GM23338 (cell line): ENCODE measurements around the gene RPL22. TPM values are rescaled to one million over a fixed set of nuclear protein-coding genes. Genes with fewer than 3 reads are reported as not detected.

Source experiments
- ATAC-seq: fragments of 200-7000 bp; cut with Tn5 transposase; 3 replicates; pipeline ENCODE4 v1.9.1; 2020
- DNase-seq: peaks from one replicate; pipeline ENCODE4 v3.0.0-alpha.2; 2015; ENCODE audit warnings: low spot score
- H2AFZ ChIP-seq: fragments of 200-600 bp; sonication (generic); 2 replicates; pipeline ENCODE4 v1.8.0; 2016; ENCODE audit warnings: antibody characterized with exemption, mild to moderate bottlenecking, moderate library complexity
- H3F3A ChIP-seq: fragments of 200-600 bp; sonication (generic); replicated peaks from 2 replicates; pipeline ENCODE4 v1.8.0; 2017; ENCODE audit warnings: antibody characterized with exemption, mixed run types, low read depth
- H3K27ac ChIP-seq: fragments of 200-600 bp; sonication (generic); 2 replicates; pipeline ENCODE4 v1.6.1; 2016; ENCODE audit warnings: low read depth
- H3K27me3 ChIP-seq: fragments of 200-600 bp; sonication (generic); 2 replicates; pipeline ENCODE4 v1.8.0; 2016; ENCODE audit warnings: mild to moderate bottlenecking, mixed run types, moderate library complexity; ENCODE audit not compliant: insufficient read depth
- H3K36me3 ChIP-seq: fragments of 200-600 bp; sonication (generic); 2 replicates; pipeline ENCODE4 v1.8.0; 2016; ENCODE audit warnings: mild to moderate bottlenecking; ENCODE audit not compliant: insufficient read depth
- H3K4me1 ChIP-seq: fragments of 200-600 bp; sonication (generic); 2 replicates; pipeline ENCODE4 v1.8.0; 2016; ENCODE audit warnings: mild to moderate bottlenecking, moderate library complexity; ENCODE audit not compliant: insufficient read depth
- H3K4me2 ChIP-seq: fragments of 200-600 bp; sonication (generic); 2 replicates; pipeline ENCODE4 v1.7.1; 2017; ENCODE audit warnings: mixed run types
- H3K4me3 ChIP-seq: fragments of 200-600 bp; sonication (generic); 2 replicates; pipeline ENCODE4 v1.6.1; 2016; ENCODE audit warnings: mixed run types
- H3K79me2 ChIP-seq: fragments of 200-600 bp; sonication (generic); replicated peaks from 2 replicates; pipeline ENCODE4 v1.8.0; 2017; ENCODE audit warnings: mild to moderate bottlenecking; ENCODE audit not compliant: insufficient read depth
- H3K9me2 ChIP-seq: fragments of 200-600 bp; sonication (generic); 2 replicates; pipeline ENCODE4 v1.8.0; 2017; ENCODE audit not compliant: insufficient read depth
- H4K20me1 ChIP-seq: fragments of 200-600 bp; sonication (generic); replicated peaks from 2 replicates; pipeline ENCODE4 v1.8.0; 2017; ENCODE audit warnings: mild to moderate bottlenecking; ENCODE audit not compliant: insufficient read depth
- H3K27ac Mint-ChIP-seq: 2 replicates; pipeline ENCODE4 v1.8.0; 2020; ENCODE audit warnings: inconsistent platforms, mild to moderate bottlenecking, moderate library complexity, mixed read lengths
- H3K27me3 Mint-ChIP-seq: 3 replicates; pipeline ENCODE4 v1.8.0; 2022; ENCODE audit warnings: low read depth, mild to moderate bottlenecking, moderate library complexity, mixed read lengths, inconsistent platforms; ENCODE audit not compliant: insufficient read depth, poor library complexity
- H3K36me3 Mint-ChIP-seq: 3 replicates; pipeline ENCODE4 v1.8.0; 2021; ENCODE audit warnings: low read depth, mild to moderate bottlenecking, inconsistent platforms, moderate library complexity, mixed read lengths
- H3K4me1 Mint-ChIP-seq: 3 replicates; pipeline ENCODE4 v1.8.0; 2020; ENCODE audit warnings: mild to moderate bottlenecking, inconsistent platforms, mixed read lengths
- H3K4me3 Mint-ChIP-seq: 3 replicates; pipeline ENCODE4 v1.8.0; 2021; ENCODE audit warnings: moderate library complexity, mild to moderate bottlenecking, inconsistent platforms, mixed read lengths
- H3K9me3 Mint-ChIP-seq: 3 replicates; pipeline ENCODE4 v1.8.0; 2020; ENCODE audit warnings: moderate library complexity, mild to moderate bottlenecking, inconsistent platforms, mixed read lengths
- CREB1 ChIP-seq: fragments of 250-450 bp; sonication (Bioruptor Pico); IDR thresholded peaks from 2 replicates; pipeline ENCODE4 v1.5.0; 2020; ENCODE audit warnings: low read depth, mild to moderate bottlenecking, moderate library complexity
- ETS1 ChIP-seq: IDR thresholded peaks from 2 replicates; pipeline ENCODE4 v1.6.1; 2016; ENCODE audit warnings: antibody characterized with exemption
- EZH2 ChIP-seq: fragments of 200-600 bp; sonication (generic); IDR thresholded peaks from one replicate; pipeline ENCODE4 v1.8.0; 2017; ENCODE audit warnings: antibody characterized with exemption, mild to moderate bottlenecking, low read depth; ENCODE audit not compliant: unreplicated experiment
- EZH2phosphoT487 ChIP-seq: fragments of 200-600 bp; sonication (generic); IDR thresholded peaks from one replicate; pipeline ENCODE4 v1.8.1; 2018; ENCODE audit warnings: antibody characterized with exemption; ENCODE audit not compliant: unreplicated experiment
- JUNB ChIP-seq: IDR thresholded peaks from one replicate; pipeline ENCODE4 v1.6.1; 2016; ENCODE audit warnings: antibody characterized with exemption; ENCODE audit not compliant: unreplicated experiment
- NANOG ChIP-seq: IDR thresholded peaks from 2 replicates; pipeline ENCODE4 v1.6.1; 2016; ENCODE audit warnings: antibody characterized with exemption, borderline replicate concordance
- POLR2AphosphoS5 ChIP-seq: IDR thresholded peaks from 2 replicates; pipeline ENCODE4 v1.6.1; 2016; ENCODE audit warnings: antibody characterized with exemption, low read depth
- REST ChIP-seq: IDR thresholded peaks from one replicate; pipeline ENCODE4 v1.6.1; 2018; ENCODE audit warnings: antibody characterized with exemption; ENCODE audit not compliant: unreplicated experiment
- STAT1 ChIP-seq: IDR thresholded peaks from one replicate; pipeline ENCODE4 v1.6.1; 2016; ENCODE audit warnings: antibody characterized with exemption; ENCODE audit not compliant: unreplicated experiment
- ZNF114 ChIP-seq: fragments of 250-450 bp; sonication (Bioruptor Pico); IDR thresholded peaks from 2 replicates; pipeline ENCODE4 v1.5.0; 2020; ENCODE audit warnings: mild to moderate bottlenecking, moderate library complexity
- polyA plus RNA-seq: library from polyadenylated mRNA; unstranded; fragments of >200 nt; fragmentation: Nextera tagmentation; extraction: Ambion mirVana; gene quantifications from 2 replicates; pipeline ENCODE4 v1.2.1, GENCODE V29; 2016
- total RNA-seq: library from RNA; depleted of rRNA; stranded (reverse); fragments of >200 nt; shearing (Covaris generic); gene quantifications from 2 replicates; pipeline ENCODE4 v1.2.3, GENCODE V29; 2014

The RPL22 gene
- total and polyA plus RNA-seq, 2 experiments from 2014 or later: 145 to 818 TPM

- Histone ChIP-seq H3K4me3 (peak overlapping the region; percentile 92), H3K4me1 (peaks cover 24% of the 10 kb centered on the region), H3F3A (peaks cover 27% of the 10 kb centered on the region), H2AFZ (no peak overlapping the region), H3K4me2 (peak overlapping the region; percentile 97), H3K79me2 (peaks cover 44% of the 10 kb centered on the region), H3K36me3 (peaks cover 23% of the 10 kb centered on the region; the same call in 1 of the 2 replicates), H3K27ac (0 out of 2 replicates have a peak overlapping the region, but pooled peaks have one; percentile 19), H3K9me2 (no peaks in the 10 kb centered on the region), H3K27me3 (no peaks in the 10 kb centered on the region), H4K20me1 (peaks cover 26% of the 10 kb centered on the region)
- Mint-ChIP-seq H3K4me1 (peaks cover 35% of the 10 kb centered on the region), H3K27ac (peak overlapping the region; percentile 92), H3K36me3 (peaks cover 42% of the 10 kb centered on the region), H3K4me3 (peak overlapping the region; percentile 88), H3K27me3 (peaks cover 31% of the 10 kb centered on the region), H3K9me3 (no peaks in the 10 kb centered on the region)
- TF ChIP-seq CREB1 (CRISPR knock-in tag): no peak
- ATAC-seq (no peak), DNase-seq (peak; percentile 9)
Measured at GRCh38 chr1:6235296-6235677, 35.9 kb upstream of the RPL22 start.

DNA sequence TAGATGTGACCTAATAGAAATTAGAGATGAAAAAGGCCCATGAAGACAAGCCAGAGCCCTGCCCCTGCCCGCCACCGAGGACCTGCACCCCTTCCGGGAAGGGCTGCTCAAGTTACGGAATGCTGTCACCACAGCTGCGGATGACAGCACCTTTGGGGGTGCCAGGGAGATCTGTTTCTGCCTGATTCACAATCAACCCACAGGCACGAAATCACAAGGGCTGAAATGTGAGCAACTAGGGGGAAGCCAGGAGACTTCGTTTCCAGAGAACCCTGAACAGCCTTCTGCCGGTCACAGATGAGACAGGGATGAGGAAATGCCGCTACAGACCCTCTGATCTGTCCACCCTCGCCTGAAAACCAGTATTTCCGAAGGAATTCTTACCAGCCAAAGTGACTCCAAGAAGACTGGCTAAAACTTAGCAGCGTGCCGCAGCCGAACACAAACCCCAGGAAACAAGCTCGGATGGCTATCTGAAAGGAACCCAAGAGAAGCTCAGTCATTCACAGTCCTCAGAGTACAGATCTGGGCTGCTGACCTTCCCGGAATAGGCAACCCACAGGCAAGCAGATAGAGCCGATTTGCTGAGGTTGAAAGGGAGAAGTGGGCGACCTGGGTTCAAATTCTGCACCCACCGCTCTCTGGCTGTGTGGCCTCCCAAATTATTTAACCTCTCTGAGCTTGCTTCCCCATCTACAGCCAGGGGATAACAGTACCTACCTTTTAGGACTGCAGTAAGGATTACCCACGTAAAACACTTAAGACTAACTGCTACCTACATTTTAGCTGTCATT is 35.3 kb upstream of the RPL22 start:
- peak overlapping the region; percentile 88 for H3K4me3 Mint-ChIP-seq
- Histone ChIP-seq H3F3A (peaks cover 22% of the 10 kb centered on the region), H3K4me2 (peak overlapping the region; percentile 97), H4K20me1 (peaks cover 31% of the 10 kb centered on the region), H3K36me3 (peaks cover 29% of the 10 kb centered on the region; the same call in 1 of the 2 replicates), H3K27me3 (no peaks in the 10 kb centered on the region), H3K9me2 (no peaks in the 10 kb centered on the region), H3K4me1 (peaks cover 19% of the 10 kb centered on the region), H2AFZ (no peak overlapping the region), H3K27ac (no peak overlapping the region), H3K4me3 (peak overlapping the region; percentile 92), H3K79me2 (peaks cover 47% of the 10 kb centered on the region)
- DNase-seq: peak; percentile 5
- no peaks in the 10 kb centered on the region for H3K9me3 Mint-ChIP-seq
- H3K27me3 Mint-ChIP-seq: peaks cover 26% of the 10 kb centered on the region
- H3K27ac Mint-ChIP-seq: peak overlapping the region; percentile 74
- TF ChIP-seq EZH2phosphoT487 (no peak), ZNF114 (CRISPR knock-in tag) (no peak), EZH2 (no peak), NANOG (no peak), ETS1 (no peak), STAT1 (no peak)
- peaks cover 48% of the 10 kb centered on the region for H3K36me3 Mint-ChIP-seq
- no peak for ATAC-seq
- peaks cover 29% of the 10 kb centered on the region for H3K4me1 Mint-ChIP-seq

DNA sequence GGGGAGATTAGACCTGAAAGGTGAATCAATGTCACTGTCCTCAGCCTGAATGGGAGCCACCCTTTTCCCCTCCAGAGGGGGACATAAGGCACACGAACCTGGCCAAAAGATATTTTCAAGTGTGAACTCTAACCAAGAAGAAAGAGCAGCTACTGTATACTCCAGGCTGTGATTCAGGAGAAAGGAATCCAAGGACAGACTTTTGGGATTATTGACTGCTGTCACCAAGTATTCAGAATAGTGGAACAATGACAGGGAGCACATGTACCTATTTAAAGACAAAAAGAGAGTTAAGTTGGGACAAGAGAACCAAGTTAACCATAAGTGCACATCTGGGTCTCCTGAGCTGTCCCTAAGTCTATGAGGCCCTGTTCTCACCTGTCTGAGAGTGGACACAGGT is 34.0 kb upstream of the RPL22 start:
- H3K4me3 Mint-ChIP-seq: peak overlapping the region; percentile 38; the same call in 1 of the 3 replicates
- no peak for ATAC-seq
- no peak for TF ChIP-seq REST
- TF ChIP-seq ETS1: no peak
- no peak for TF ChIP-seq POLR2AphosphoS5
- TF ChIP-seq EZH2: no peak
- TF ChIP-seq JUNB: no peak
- no peak for TF ChIP-seq ZNF114 (CRISPR knock-in tag)

More for the DNA sequence above, 34.0 kb upstream of the RPL22 start:
- Histone ChIP-seq H3K27ac (no peak overlapping the region), H4K20me1 (peaks cover 40% of the 10 kb centered on the region), H3K27me3 (no peaks in the 10 kb centered on the region), H2AFZ (no peak overlapping the region), H3K4me2 (no peak overlapping the region), H3K4me3 (no peak overlapping the region), H3K4me1 (peaks cover 14% of the 10 kb centered on the region), H3K36me3 (peaks cover 43% of the 10 kb centered on the region), H3K79me2 (peaks cover 47% of the 10 kb centered on the region), H3F3A (peaks cover 19% of the 10 kb centered on the region), H3K9me2 (no peaks in the 10 kb centered on the region)
- H3K27me3 Mint-ChIP-seq: peaks cover 20% of the 10 kb centered on the region
- H3K27ac Mint-ChIP-seq: no peak overlapping the region
- H3K9me3 Mint-ChIP-seq: no peaks in the 10 kb centered on the region
- H3K36me3 Mint-ChIP-seq: peaks cover 57% of the 10 kb centered on the region
- no peak for DNase-seq
- peaks cover 17% of the 10 kb centered on the region for H3K4me1 Mint-ChIP-seq
